Fibroblast of upper back skin (primary cell): ENCODE results near the gene CACNA1E.

ENCODE experiments used
- DNase-seq: peaks from one replicate; pipeline ENCODE4 v3.0.0-alpha.2; 2013

The CACNA1E gene

DNA sequence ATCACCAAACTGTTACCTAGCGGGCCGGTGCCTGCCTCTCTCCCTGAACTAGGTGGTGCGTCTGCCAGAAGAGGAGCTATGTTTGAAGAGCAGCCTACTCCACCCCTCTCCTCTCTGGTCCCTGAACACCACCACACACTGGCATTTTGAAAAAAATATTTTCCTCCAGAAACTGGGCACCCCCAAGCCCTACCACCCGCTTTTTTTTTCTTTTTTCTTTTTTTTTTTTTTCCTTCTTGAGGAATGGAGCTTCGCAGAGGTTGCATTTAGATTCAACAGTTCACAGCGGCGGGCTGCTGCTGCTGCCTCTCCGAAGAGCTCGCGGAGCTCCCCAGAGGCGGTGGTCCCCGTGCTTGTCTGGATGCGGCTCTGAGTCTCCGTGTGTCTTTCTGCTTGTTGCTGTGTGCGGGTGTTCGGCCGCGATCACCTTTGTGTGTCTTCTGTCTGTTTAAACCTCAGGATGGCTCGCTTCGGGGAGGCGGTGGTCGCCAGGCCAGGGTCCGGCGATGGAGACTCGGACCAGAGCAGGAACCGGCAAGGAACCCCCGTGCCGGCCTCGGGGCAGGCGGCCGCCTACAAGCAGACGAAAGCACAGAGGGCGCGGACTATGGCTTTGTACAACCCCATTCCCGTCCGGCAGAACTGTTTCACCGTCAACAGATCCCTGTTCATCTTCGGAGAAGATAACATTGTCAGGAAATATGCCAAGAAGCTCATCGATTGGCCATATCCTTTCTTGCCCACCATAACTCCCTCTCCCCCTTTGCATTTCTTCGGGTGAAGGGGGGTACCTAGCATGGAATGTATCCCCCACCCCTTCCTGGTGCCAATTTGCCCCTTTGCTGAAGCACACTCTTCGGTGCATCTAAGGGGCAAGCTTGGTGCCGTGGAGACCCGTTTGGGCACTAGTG, at the start of gene CACNA1E:
Gene CACNA1E (plus strand): TSS at position 233 of the 911 bp plus-strand sequence. CDS start 228 bp downstream, at position 461.
- no peak for DNase-seq

GRCh38 chr1:181433931-181434330, 49.4 kb upstream of the CACNA1E start:
- DNase-seq, result no peak

- DNase-seq, result no peak
Measured at GRCh38 chr1:181438013-181438412, 45.3 kb upstream of the CACNA1E start.

- DNase-seq, result no peak
Measured at GRCh38 chr1:181440510-181440909, 42.8 kb upstream of the CACNA1E start.

DNA sequence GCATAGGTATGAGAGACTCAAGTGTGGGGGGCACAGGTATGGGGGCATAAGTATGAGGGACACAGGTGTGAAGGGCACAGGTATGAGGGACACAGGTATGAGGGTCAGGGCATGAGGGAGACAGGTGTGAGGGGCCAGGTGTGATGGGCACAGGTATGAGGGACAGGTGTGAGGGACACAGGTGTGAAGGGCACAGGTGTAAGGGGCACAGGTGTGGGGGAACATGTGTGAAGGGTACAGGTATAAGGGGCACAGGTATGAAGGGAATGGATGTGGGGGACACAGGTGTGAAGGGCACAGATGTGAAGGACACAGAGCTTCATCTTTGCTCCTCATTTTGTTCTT, 41.2 kb upstream of the CACNA1E start:
- no peak for DNase-seq

DNA sequence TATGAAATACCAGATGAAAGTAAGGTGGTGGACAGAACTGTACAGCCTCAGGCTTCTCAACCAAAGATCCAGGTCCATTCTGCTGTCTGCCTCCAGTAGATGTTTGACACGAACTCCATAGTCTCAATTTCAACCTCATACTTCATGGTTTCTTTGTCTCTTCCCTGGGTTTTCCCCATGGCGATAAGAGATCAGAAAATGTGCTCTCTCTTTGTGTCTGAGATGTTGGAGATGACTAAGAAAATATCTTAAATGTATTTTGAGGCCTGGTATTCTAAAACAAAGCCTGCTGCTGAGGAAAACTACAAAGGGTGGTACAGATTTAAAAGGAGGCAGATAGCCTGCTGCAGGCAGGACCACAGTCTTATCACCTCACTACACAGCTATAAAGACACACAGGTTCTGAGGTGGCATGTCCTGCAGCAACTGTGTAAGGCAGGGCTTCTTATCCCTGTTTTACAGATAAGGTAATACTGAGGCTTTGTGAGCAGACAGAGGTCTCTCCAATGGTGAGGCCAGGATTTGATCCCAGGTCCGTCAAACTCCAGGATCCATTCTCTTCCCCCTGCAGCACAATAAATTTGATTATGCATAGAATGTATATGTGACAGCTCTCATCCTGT, 40.0 kb upstream of the CACNA1E start:
- no peak for DNase-seq

- no peak for DNase-seq
Measured at GRCh38 chr1:181445436-181445835, 37.9 kb upstream of the CACNA1E start.

GRCh38 chr1:181448461-181448860, 34.9 kb upstream of the CACNA1E start:
- no peak for DNase-seq

GRCh38 chr1:181451661-181452230, 31.6 kb upstream of the CACNA1E start:
- DNase-seq, result no peak

DNA sequence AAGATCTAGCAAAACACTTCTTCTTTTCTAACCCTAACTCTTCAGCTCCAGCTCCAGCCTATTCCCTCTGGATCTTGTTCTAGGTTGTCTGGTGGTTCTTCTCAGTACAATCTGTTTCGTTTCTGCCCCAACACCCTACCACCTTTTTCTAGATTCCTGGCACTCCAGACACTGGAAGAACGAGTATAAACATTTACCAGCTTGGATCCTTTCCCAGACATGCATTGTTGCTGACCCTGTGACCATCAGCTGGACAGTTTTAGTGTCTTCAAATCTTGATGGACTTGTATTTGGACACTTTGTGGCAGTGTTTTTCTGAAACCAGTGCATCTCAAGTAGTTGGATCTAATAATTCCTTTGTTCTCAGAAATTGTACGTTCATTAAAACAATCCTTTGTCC, 30.6 kb upstream of the CACNA1E start:
- DNase-seq, result no peak

DNA sequence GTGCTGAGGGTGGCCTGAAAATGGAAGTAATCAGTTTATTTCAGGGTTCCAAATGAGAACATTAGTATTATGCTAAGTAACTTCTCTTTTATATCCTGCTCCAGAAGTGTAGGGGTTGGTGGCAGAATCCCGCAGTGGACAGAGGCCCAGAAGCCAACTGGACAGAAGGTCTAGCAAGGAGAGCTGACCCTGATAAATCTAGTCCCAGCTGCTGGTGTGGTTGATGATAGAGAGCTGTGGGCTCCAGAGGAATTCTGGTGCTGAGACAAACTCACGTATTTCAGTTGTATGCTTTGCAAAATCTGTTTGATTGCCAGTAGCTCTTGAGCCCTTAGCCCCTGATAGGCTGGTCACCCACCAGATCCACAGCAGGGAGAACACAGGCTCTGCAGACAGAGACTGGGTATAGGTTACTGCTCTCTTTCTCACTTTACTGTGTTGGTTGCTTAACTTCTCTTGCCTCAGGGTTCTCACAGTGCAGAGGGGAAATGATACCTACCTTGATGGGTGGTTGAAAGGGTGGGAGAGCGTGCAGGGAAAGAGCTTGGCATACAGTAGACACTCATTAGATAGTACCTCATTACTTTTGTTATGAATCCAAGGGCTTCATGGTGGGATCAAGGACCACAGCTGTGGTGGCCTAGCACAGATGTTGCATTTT, 29.6 kb upstream of the CACNA1E start:
- DNase-seq, result no peak

DNA sequence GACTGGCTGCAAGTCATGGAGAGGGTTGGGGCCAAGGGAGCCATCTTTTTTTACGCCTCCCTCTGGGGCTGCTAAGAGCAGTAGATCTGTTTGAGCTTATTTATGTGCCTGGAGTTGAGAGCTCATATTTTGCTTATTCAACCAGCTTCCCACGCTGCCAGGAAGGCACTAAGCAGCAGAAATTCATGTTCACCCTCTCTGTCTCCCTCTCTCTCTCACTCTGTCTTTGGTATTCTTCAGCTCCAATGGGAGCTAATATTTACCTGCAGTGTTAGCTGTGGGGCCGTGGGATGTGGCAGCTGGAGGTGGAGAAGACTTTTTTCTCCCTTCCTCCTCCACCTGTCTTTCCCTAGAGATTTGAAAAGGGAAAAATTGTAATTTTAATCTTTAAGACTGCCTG, 26.8 kb upstream of the CACNA1E start:
- DNase-seq, result no peak

GRCh38 chr1:181458419-181458818, 24.9 kb upstream of the CACNA1E start:
- no peak for DNase-seq

DNA sequence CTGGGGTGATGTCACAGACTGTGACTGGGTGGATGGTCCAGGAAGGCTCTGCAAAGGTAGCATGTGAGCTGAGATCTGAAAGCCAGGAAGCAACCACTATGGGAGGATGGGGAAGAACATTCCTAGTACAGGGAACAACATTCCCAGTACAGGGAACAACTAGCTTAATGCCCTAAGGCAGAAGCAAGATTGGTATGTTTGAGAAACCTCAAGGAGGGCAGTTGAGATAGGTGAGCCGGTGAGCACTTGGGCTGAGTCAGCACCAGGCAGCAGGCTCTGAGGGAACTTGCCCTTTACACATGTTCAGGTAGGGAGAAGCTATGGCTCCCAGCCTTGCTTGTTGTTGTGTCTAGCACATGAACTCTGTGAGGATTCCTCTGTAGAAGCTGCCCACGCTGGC, 24.2 kb upstream of the CACNA1E start:
- DNase-seq, result no peak

DNA sequence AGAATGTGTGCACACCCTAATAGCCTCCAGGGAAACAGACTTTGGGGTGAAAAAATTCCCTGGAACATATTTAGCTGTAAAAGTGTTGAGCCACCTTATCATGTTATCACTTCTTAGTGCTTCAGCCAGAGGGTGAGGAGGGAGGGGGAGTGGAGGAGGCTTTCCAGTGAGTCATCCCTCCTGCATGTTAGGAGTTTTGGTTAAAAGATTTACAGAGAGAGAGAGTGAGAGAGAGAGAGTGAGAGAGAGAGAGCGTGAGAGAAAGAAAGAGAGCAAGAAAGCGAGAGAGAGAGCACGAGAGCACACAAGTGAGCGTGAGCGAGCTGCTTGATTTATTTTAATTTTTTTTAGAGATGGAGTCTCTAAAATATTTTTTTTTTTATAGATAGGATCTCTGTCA, 13.5 kb upstream of the CACNA1E start:
- DNase-seq, result peak; percentile 78

- DNase-seq, result no peak
Measured at GRCh38 chr1:181475580-181475979, 7.7 kb upstream of the CACNA1E start.

- no peak for DNase-seq
Measured at GRCh38 chr1:181476581-181476980, 6.7 kb upstream of the CACNA1E start.

GRCh38 chr1:181478306-181478705, 5.0 kb upstream of the CACNA1E start:
- DNase-seq, result no peak

- DNase-seq, result peak; percentile 66
Measured at GRCh38 chr1:181479137-181479745, 4.1 kb upstream of the CACNA1E start.

GRCh38 chr1:181482001-181482430, 1.3 kb upstream of the CACNA1E start:
- no peak for DNase-seq

GRCh38 chr1:181482521-181483284, 614 bp upstream of the CACNA1E start:
- DNase-seq, result no peak

DNA sequence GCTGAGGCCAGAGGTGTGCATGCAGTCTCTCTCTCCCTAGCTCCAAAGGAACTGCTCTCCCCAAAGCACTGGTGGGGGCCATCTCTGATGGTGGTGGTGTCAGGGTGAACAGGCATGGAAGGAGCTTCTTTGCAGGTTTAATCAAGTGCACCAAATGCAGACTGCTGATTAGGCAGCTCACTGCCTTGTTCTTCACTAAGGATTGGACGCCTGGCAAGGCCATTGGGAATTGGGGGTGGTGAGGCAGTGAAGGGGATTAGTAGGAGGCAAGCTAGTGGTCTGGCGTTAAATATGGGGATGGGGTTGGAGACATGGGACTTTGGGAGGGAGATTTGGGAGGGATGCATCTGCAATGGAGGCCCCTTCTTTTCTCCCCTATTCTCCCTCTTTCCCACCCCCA, 1.5 kb downstream of the CACNA1E start:
- DNase-seq, result no peak
